T follicular helper cell (primary cell): ENCODE results near the gene MYH6.
"Not testable (repeated sequence)": the region's sequence is repeated elsewhere in the genome, so short reads cannot be mapped to it uniquely, and the experiment has no call there.

Experiments used
- DNase-seq: peaks from one replicate; pipeline ENCODE4 v3.0.0-alpha.2; 2020; ENCODE audit warnings: low read depth

The MYH6 gene

GRCh38 chr14:23396781-23397407, 11.2 kb downstream of the MYH6 start:
- DNase-seq = no peak

GRCh38 chr14:23396126-23396525, 11.9 kb downstream of the MYH6 start:
- no peak for DNase-seq

GRCh38 chr14:23392613-23393012, 15.5 kb downstream of the MYH6 start:
- DNase-seq = no peak

GRCh38 chr14:23389871-23390270, 18.2 kb downstream of the MYH6 start:
- not testable (repeated sequence) for DNase-seq

- DNase-seq = no peak
Observed at GRCh38 chr14:23389396-23389795, 18.7 kb downstream of the MYH6 start.

GRCh38 chr14:23388996-23389395, 19.1 kb downstream of the MYH6 start:
- no peak for DNase-seq

- no peak for DNase-seq
Observed at GRCh38 chr14:23387916-23388882, 19.9 kb downstream of the MYH6 start.

GRCh38 chr14:23386999-23387398, 21.1 kb downstream of the MYH6 start:
- DNase-seq = no peak

GRCh38 chr14:23386266-23386657, 21.8 kb downstream of the MYH6 start:
- DNase-seq = not testable (repeated sequence)

GRCh38 chr14:23385642-23386265, 22.3 kb downstream of the MYH6 start:
- no peak for DNase-seq

- DNase-seq = no peak
Observed at GRCh38 chr14:23385244-23385641, 22.8 kb downstream of the MYH6 start.

GRCh38 chr14:23384364-23385080, 23.6 kb downstream of the MYH6 start:
- no peak for DNase-seq

- DNase-seq = no peak
Observed at GRCh38 chr14:23382731-23383440, 25.2 kb downstream of the MYH6 start.

- no peak for DNase-seq
Observed at GRCh38 chr14:23382276-23382675, 25.8 kb downstream of the MYH6 start.

- no peak for DNase-seq
Observed at GRCh38 chr14:23381871-23382270, 26.2 kb downstream of the MYH6 start.

GRCh38 chr14:23380976-23381375, 27.1 kb downstream of the MYH6 start:
- DNase-seq = no peak

- DNase-seq = no peak
Observed at GRCh38 chr14:23380197-23380914, 27.7 kb downstream of the MYH6 start.

- DNase-seq = peak; percentile 59
Observed at GRCh38 chr14:23379366-23380196, 28.5 kb downstream of the MYH6 start.

GRCh38 chr14:23378612-23379220, 29.4 kb downstream of the MYH6 start:
- DNase-seq = no peak
